DMS153 (cell line): ENCODE results near the gene SPOCK2.
"Not testable (repeated sequence)": the region's sequence is repeated elsewhere in the genome, so short reads cannot be mapped to it uniquely, and the experiment has no call there.

Experiments used
- DNase-seq: peaks from one replicate; lab custom pipeline; 2025; lab: John Stamatoyannopoulos, UW

SPOCK2 gene, protein sequence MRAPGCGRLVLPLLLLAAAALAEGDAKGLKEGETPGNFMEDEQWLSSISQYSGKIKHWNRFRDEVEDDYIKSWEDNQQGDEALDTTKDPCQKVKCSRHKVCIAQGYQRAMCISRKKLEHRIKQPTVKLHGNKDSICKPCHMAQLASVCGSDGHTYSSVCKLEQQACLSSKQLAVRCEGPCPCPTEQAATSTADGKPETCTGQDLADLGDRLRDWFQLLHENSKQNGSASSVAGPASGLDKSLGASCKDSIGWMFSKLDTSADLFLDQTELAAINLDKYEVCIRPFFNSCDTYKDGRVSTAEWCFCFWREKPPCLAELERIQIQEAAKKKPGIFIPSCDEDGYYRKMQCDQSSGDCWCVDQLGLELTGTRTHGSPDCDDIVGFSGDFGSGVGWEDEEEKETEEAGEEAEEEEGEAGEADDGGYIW

DNA sequence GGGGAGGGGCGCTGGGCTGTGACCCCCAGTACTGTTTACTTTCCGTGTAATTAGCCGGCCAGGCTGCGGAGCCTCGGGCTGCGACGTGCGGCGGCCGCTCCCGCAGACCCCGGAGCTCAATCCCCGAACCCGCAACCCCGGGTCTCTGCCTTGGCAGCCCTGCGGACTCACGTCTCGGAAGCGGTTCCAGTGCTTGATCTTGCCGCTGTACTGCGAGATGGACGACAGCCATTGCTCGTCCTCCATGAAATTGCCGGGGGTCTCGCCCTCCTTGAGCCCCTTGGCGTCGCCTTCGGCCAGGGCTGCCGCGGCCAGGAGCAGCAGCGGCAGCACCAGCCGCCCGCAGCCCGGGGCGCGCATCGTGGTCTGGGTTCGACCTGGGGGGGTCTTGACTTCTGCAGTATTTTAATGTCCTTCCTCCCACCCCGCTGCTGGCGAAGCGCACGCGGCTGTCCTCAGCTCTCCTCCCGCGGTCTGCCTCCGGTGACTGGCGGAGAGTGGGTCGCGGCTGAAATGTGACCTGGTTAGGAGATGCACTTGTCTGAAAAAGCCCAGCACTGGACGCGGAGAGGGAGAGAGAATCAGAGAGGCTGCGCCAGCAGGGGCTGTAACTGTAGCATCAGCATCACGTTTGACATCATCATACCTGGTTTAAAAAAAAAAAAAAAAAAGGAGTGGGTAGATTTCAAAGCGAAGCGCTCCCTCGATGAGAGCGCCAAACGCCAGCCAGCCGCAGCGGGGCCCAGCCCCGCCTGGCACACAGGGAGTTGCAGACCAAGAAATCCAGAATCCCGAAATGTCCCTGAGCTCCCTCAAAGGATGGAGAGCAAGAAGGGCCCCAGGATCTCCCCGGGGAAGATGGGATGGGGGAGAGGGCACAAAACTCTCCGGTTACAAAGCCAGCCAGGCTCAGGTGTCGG lies at the start of gene SPOCK2:
Gene SPOCK2, minus strand, starts transcription at position 583 of the 920 bp plus-strand sequence. Its CDS starts 223 bp downstream, at position 360.
- no peak for DNase-seq

DNA sequence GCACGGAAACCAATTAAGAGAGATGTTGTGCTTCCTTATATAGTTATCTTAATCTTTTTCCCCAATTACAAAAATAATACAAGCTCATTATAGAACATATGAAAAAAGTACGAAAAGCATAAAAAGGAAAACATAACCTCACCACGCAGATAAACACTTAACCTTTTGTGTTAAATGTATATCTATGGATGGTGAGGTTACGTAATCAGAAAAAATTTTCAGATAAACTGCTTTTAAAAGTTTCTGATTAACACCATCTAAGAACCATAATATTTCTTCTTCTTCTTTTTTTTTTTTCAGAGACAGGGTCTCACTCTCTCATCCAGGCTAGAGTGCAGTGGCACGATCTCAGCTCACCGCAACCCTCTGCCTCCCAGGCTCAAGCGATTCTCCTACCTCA lies 49.2 kb upstream of the SPOCK2 start:
- no peak for DNase-seq

DNA sequence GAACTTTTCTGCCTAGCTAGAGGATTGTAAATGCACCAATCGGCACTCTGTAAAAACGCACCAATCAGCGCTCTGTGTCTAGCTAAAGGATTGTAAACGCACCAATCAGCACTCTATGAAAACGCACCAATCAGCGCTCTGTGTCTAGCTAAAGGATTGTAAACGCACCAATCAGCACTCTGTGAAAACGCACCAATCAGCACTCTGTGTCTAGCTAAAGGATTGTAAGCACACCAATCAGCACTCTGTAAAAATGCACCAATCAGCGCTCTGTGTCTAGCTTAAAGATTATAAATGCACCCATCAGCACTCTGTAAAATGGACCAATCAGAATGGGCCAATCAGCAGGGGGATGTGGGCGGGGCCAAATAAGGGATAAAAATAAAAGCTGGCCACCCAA lies 47.9 kb upstream of the SPOCK2 start:
- DNase-seq, result not testable (repeated sequence)

DNA sequence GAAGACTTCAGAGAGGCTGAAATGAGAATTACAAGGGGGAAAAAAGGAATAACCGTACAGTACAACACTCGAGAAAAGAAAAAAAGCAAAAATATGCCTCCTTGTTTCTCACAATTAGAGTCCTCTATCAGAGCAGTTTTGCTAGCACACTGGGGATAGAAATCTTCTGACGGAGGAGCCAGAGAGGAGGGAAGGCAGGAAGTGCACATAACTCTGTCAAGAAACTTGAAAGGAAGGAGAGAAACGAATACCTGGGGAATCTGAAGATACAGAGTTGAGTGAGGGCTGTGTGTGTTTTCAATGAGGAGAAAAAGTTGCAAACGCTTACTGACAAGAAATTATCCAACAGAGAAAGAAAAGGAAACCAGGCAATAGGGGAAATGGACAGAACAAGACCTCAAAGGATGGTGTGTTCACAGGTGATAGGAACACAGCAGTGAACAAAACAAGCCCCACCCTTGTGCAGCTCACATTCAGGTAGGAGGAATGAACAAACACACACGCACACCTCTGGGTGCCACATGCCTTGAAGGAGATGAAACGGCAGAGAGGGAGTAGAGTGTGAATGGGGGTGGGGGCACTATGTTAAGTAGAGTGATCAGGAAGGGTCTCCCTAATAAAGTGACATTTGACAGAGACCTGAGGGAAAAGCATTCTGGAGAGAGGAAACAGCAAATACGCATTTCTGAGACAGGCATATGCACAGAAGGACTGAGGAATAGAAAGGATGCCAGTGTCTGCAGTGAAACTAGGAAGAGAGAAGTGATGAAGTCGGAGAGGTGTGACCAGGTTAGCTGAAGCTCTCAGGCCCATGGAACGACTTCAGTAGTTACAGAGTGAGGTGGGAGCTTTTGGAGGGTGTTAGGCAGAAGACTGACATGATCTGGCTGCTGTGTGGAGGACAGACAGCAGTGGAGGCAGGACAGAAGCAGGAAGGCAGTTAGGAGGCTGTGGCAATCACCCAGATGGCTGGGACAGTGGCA lies 46.7 kb upstream of the SPOCK2 start:
- no peak for DNase-seq

DNA sequence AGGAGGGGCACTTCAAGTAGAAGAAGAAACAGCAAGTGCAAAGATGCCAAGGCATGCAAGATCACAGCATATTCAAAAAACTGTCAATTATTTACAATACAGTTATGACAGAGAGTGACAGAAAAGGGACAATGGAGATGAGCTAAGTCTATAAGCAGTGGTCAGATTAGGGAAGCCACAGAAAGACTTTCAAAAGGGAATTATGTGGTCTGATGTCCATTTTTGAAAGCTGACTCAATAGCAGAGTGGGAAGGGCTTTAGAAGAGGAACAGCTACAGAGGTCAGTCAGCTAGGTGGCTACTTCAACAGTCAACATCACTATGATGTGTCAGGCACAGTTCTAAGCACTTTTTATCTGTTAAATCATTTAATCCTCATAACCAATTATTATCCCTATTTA lies 45.2 kb upstream of the SPOCK2 start:
- no peak for DNase-seq

DNA sequence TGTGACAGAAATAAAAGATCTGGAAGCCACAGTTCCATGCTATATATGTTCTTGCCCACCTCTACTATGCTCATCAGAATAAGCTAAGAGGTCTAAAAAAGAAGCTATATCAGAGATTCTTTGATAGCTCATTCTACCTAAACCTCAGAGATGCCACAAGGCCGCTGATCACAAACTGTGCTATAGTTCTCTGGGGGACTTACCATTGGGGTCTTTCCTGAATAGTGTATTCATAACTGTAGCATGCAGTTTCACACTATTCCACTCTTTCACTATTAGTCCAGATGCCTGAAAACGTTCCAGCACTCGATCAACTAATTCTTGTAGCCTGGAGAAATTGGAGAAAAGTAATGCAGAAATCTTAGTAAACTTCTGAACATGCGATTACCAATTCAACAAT lies 44.5 kb upstream of the SPOCK2 start:
- no peak for DNase-seq

DNA sequence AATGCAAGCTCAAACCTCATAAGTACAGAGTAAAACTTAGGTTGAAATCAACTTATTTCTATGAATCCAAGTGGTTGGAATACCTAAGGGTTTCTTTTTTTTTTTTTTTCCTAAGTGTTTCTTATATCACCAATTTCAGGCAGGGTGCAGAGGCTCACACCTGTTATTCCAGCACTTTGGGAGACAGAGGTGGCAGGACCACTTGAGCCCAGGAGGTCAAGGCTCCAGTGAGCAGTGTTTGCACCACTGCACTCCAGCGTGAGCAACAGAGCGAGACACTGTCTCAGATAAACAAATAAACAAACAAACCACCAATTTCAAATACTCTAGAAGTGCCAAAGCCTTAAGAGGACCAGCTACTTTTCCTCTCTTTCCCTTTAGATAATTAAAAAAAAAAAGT lies 39.2 kb upstream of the SPOCK2 start:
- no peak for DNase-seq

DNA sequence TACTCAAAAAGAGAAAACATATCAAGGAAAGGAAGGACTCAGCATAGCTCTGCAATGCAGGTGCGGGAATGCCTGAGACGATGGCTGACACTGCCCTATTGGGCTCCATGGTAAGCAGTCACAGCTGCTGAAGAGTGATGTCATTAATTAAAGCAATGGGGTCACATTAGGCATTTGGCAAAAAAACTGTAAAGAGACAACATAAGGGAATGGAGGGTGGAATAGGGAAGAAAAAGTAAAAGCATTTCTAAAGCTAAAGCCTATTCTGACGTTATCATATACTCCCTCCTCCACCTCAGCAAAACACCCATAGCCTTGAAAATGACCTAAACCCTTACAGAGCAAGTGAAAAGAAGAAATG lies 38.5 kb upstream of the SPOCK2 start:
- no peak for DNase-seq

DNA sequence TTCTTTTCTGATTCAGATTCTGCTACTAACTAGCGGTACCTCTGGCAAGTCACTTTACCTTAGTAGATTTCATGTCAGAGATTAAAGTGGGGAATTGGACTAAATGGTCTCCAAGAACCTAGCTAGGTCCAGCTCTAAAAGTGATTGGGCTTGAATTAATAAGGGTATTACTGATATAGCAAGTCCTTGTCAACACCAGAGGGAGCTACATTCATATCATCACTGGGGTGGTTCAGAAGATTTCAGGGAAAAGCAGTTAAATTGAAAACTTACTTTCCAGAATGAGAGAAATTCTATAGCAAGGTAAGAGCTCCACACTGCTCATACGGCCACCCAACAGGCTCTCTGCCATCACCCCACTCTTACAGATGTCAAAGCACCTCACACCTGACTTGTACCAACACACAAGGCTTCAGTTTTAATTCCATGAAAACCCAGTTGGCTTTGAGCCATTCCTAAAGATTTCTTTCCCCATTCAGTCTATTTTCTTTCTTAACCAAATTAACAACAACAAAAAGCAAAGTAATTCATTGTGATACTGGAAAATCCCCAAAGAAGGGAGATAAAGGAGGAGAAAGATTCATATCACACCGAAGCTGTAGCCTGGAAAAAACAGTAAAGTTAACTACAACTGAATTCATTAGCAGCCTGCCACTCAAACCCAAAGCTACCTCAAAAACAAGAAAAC lies 38.0 kb upstream of the SPOCK2 start:
- no peak for DNase-seq

DNA sequence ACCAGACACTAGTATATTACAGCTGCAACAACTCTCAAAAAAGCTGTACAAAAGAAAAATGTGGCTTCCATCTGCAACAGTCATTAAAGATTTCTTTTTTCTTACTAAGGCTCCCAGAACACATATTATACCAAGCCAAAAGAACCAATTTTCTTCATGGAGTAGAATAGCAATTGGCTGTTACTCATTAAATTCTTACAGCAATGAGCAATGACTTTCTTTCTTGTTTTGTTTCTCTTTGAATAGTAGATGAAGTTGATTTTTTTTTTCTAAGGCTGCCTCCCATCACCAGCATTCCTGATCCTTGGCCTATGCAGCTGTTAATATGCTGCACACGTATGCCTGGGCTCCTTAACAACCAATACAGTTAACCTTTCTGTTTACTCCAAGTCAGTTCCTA lies 36.6 kb upstream of the SPOCK2 start:
- DNase-seq, result no peak

DNA sequence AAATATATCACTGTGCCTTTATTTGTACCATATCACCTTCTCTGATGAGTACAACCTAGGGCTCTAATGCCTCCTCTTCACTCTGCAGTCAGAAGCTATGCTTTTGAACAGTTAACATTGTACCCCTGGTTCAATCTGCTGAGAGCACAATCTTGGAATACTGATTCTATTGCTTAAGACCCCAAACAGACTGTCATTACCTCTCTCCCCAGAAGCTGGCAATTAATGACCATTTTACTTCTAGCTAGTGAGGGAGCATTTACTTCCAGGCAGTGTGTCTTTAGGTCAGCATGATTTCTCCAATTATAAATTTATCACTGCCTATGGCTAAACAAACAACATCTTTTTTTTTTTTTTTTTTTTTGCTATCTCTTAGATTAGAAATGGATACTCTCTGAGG lies 36.0 kb upstream of the SPOCK2 start:
- DNase-seq, result no peak

DNA sequence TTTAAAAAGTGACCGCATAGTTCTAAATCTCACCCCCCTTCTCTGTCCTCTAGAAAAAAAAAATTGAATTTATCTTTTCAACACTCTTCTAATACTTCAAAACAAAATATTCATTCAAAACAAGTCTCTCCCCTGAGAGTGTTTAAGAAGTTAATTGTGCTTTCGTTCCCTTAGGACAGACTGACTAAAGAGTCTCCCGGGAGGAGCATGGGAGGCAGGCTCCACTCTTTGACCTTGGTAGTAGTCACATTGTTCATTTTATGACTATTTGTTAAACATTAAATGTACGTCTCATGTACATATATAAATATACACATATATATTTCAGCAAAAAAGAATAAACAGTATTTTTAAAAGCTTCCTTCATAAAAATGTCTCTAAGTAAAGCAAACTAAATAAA lies 35.3 kb upstream of the SPOCK2 start:
- no peak for DNase-seq

DNA sequence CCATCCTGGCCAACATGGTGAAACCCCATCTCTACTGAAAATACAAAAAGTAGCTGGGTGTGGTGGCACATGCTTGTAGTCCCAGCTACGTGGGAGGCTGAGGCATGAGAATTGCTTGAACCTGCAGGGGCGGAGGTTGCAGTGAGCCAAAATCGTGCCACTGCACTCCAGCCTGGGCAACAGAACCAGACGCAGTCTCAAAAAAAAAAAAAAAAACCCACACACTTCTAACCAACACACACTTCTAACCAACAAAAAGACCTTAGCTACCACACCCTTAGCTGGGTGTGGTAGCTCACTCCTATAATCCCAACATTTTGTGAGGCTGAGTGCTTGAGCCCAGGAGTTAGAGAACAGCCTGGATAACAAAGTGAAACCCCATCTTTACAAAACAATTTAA lies 33.9 kb upstream of the SPOCK2 start:
- no peak for DNase-seq

DNA sequence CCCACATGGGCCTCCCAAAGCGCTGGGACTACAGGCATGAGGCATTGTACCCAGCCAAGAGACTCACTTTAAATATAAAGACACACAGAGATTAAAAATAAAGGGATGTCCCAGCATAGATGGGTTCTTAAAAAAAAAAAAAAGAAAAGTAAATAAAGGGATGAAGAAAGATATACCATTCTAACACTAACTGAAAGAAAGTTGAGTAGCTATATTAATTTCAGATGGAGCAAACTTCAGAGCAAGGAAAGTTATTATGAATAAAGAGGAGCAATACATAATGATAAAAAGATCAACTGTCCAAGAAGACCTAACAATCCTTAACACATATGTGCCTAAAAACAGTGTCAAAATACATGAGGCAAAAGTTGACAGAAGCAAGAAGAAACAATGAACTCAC lies 33.0 kb upstream of the SPOCK2 start:
- no peak for DNase-seq

DNA sequence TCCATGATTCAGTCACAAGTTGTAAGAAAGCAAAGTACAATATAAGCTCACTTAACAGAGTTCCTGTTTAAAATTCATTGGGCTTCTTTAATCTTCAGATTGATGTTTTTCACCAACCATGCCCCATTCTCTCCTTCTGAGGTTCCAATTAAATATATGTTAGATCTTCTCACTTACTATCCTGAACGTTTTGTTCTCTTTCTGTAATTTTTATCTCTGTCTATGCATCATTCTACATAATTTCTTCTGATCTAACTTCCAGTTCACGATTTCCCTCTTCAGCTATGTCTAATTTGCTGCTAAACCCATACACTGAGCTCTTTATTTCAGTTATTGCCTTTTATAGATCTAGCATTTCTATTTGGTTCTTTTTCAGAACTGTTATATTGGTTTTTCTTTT lies 28.0 kb upstream of the SPOCK2 start:
- DNase-seq, result no peak

DNA sequence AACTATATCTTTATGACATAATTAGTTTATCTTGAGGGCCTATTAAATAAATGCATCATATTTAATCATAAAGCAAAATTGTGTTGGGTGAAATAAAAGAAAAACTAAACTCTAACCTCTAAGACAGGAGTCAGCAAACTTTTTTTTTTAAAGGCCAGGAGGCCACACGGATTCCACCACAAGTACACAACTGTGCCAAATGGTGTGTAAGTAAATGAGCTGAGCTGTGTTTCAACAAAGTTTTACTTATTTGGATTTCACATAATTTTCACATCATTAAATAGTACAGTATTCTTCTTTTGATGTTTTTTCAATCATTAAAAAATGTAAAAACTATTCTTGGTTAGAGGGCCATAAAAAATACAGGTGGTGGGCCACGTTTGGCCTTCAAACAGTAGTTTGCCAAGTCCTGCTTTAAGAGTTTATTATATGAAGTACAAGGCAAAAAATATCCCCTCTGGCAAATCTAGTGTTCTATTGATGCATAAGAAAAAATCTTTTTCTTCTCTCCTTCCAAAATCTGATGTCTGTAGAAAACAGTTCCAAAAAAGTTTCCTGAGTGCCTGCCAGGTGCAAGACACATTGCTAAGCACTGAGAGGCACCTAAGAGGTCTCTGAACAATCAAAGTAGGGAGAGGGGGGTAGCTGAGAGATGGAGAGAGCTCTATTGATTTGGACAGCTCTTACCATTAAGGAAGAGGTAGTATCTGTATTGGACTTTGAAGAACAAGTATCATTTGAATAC lies 26.5 kb upstream of the SPOCK2 start:
- DNase-seq, result no peak

DNA sequence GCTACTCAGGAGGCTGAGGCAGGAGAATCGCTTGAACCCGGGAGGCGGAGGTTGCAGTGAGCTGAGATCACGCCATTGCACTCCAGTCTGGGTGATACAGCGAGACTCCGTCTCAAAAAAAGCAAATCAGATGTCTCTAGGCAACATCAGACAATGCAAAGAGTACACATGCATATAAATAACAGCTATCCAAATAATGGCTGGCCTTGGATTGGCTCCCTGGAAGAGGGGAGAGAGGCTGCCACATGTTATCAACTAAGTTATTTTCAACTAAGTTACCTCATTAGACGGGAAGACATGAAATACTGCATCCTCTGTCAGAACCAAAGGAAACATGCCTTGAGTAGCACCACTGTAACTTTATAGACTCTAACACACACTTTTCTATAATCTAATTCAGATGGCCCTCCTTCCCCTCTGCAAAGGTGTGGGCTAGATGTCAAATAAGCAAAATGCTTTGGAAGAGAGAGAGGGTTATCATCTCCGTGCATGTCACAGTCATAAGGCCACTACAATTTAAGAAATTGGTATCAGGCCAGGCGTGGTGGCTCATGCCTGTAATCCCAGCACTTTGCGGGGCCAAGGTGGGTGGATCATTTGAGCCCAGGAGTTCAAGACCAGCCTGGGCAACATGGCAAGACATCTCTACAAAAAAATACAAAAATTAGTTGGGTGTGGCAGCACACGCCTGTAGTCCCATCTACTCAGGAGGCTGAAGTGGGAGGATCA lies 22.5 kb upstream of the SPOCK2 start:
- DNase-seq, result no peak

DNA sequence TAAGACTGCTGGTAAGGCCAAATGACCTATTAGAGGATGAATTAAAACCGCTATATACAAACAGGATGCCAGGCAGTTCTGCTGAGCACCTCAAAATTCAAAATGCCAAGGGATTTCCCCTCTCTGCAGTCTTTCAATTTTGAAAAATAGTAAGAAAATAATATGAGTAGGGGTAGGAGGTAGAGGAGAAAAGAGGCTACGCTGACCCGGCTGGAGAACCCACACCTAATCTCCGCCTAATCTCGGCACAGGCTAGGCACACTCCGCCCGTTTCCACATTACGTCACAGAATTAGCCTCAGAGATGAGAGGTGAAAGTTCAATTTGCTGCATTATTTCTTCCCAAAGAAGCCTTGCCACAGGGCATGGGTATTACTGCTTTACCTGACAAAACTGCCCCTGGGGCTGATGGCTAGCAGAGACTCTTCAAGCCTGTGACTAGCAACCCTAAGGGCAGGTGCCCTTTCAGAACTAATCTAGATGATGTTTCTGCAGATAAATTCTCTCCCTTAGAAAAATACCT lies 21.3 kb upstream of the SPOCK2 start:
- no peak for DNase-seq

DNA sequence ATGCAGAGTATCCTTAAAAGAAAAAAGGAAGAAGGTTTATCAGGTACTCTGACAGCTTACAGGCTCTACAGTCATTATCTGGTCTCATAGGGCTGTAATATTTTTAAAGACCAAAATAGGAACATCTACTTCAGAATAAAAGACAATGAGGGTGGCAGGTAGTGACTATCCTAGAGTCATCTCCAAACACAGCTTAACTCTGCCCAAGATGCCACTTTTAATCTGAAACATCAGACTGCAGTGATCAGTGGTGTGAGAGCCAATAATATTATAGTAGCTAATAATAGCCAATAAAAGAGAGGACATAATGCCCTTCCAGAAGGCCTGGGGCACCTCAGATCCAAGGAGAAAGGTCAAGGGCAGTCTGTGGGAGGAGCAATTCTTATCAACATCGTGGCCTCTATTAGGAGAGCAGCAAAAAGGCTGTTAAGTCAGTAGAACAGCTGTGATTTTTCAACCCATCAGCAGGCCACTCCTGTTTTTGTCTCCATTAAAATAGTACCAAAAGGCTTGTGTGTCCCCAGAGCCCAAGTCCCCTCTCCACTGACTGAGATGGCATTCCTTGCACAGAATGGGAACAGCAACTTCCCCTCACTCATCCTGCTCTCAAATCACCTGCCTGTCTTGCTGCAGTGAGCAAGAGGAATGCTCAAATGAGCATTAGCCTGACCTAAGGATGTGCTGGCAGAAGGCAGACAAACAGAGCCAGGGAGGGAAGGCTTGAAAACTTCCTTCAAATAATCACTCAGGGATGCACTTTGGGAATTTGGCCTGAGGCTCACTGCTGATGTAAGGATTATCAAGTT lies 20.7 kb upstream of the SPOCK2 start:
- DNase-seq, result no peak
